Measurements from ENCODE around the gene SLC5A1.

SLC5A1 gene

DNA sequence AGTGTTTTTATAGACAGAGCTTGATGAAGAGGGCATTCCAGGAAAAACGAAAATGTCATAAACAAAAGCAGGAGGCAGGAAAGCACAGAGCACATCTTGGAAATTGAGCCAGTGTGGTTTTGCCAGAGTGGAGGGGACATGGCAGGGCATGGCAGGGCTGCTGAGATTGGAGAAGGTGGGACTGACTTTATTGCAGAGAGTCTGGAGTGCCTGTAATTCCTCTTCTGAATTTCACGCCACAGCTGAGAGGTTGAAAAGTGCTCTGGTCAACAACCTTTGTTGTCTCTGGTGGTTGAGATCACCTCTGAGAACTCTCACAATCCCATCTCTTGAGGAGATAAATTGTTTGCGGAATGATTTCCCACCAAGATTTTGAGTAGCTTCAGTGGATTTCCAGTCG is 16.4 kb downstream of the SLC5A1 start:
- DNase-seq: no peak
- TF ChIP-seq, protein P1, sequence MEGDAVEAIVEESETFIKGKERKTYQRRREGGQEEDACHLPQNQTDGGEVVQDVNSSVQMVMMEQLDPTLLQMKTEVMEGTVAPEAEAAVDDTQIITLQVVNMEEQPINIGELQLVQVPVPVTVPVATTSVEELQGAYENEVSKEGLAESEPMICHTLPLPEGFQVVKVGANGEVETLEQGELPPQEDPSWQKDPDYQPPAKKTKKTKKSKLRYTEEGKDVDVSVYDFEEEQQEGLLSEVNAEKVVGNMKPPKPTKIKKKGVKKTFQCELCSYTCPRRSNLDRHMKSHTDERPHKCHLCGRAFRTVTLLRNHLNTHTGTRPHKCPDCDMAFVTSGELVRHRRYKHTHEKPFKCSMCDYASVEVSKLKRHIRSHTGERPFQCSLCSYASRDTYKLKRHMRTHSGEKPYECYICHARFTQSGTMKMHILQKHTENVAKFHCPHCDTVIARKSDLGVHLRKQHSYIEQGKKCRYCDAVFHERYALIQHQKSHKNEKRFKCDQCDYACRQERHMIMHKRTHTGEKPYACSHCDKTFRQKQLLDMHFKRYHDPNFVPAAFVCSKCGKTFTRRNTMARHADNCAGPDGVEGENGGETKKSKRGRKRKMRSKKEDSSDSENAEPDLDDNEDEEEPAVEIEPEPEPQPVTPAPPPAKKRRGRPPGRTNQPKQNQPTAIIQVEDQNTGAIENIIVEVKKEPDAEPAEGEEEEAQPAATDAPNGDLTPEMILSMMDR (IDR thresholded peaks at IDR 0.05; ENCODE audit: low read depth, low read length, missing control alignments): no peak
- in situ Hi-C loops (cut with HindIII; ENCODE audit: low pct_ligation_motif_present, low sequenced_read_pairs): no loop called here
- no peak overlapping the region for H3K4me3 ChIP-seq (ENCODE audit: low read depth, low read length)
- H3K27me3 ChIP-seq (replicated peaks): no peaks in the 10 kb centered on the region
- no peak overlapping the region for H3K27ac ChIP-seq
- H3K36me3 ChIP-seq (replicated peaks): no peaks in the 10 kb centered on the region

DNA sequence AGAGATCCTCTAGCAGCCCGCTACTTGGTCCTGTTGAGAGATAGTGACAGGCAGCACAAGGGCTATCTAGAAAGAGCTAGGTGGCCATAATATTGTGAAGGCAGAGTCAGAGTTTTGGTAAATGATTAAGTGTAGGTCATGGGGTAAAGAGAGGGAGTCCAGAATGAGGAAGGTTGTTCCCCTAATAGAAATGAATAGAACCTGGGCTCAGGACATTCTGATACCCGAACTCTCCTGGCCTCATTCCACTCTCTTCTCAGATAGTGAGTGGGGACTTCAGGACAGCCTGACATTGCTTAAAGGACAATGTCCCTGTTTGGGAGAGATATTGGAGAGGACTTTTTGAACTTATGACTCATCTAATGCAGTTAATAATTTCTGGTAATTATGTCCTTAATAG is 20.6 kb downstream of the SLC5A1 start:
- H3K36me3 ChIP-seq (replicated peaks): no peaks in the 10 kb centered on the region
- in situ Hi-C loops (cut with HindIII; ENCODE audit: low pct_ligation_motif_present, low sequenced_read_pairs): no loop called here
- TF ChIP-seq, protein P1 (IDR thresholded peaks at IDR 0.05; ENCODE audit: low read depth, low read length, missing control alignments): no peak
- H3K27ac ChIP-seq: no peak overlapping the region
- H3K27me3 ChIP-seq (replicated peaks): peaks cover 2% of the 10 kb centered on the region
- DNase-seq: no peak
- H3K4me3 ChIP-seq (ENCODE audit: low read depth, low read length): no peak overlapping the region

DNA sequence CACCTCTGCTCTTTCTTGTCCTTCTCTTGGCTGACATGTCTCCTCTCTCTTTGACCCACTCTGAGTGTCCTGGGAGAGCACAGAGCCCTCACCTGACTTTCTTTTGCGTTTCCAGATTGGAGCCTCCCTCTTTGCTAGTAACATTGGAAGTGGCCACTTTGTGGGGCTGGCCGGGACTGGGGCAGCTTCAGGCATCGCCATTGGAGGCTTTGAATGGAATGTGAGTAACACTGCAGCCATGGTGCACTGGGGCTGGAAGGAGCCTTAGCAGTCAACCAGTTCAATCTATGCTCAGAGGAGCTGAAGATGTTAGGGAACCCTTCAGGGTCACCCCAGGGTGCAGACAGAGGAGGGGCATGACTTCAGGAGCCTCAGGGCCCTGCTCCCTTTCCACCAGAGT is 23.8 kb downstream of the SLC5A1 start:
- in situ Hi-C loops (cut with HindIII; ENCODE audit: low pct_ligation_motif_present, low sequenced_read_pairs): no loop called here
- Histone ChIP-seq H3K27ac (no peak overlapping the region), H3K27me3 (replicated peaks) (peaks cover 2% of the 10 kb centered on the region), H3K4me3 (ENCODE audit: low read depth, low read length) (no peak overlapping the region), H3K36me3 (replicated peaks) (no peaks in the 10 kb centered on the region)
- TF ChIP-seq, protein P1 (IDR thresholded peaks at IDR 0.05; ENCODE audit: low read depth, low read length, missing control alignments): no peak
- no peak for DNase-seq

DNA sequence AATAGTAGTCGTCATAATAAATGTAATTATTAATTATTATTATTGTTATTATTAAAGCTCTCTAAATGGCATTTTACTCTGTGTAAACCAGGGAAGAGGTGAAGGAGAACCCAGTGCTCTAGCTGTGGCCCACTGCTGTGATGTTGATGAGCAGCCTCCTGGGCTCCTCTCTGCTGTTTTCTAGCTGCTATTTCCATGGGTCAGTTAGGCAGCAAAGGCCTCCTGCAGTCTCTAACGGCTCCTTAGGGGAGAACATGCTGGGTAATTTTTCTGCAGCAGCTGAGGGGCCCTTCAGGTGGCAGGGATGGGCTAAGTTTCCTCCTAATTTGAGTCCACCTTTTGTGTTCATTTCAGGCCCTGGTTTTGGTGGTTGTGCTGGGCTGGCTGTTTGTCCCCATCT is 24.6 kb downstream of the SLC5A1 start:
- H3K36me3 ChIP-seq (replicated peaks): no peaks in the 10 kb centered on the region
- H3K27me3 ChIP-seq (replicated peaks): peaks cover 2% of the 10 kb centered on the region
- no peak for DNase-seq
- H3K27ac ChIP-seq: no peak overlapping the region
- in situ Hi-C loops (cut with HindIII; ENCODE audit: low pct_ligation_motif_present, low sequenced_read_pairs): no loop called here
- no peak overlapping the region for H3K4me3 ChIP-seq (ENCODE audit: low read depth, low read length)
- TF ChIP-seq, protein P1 (IDR thresholded peaks at IDR 0.05; ENCODE audit: low read depth, low read length, missing control alignments): no peak

DNA sequence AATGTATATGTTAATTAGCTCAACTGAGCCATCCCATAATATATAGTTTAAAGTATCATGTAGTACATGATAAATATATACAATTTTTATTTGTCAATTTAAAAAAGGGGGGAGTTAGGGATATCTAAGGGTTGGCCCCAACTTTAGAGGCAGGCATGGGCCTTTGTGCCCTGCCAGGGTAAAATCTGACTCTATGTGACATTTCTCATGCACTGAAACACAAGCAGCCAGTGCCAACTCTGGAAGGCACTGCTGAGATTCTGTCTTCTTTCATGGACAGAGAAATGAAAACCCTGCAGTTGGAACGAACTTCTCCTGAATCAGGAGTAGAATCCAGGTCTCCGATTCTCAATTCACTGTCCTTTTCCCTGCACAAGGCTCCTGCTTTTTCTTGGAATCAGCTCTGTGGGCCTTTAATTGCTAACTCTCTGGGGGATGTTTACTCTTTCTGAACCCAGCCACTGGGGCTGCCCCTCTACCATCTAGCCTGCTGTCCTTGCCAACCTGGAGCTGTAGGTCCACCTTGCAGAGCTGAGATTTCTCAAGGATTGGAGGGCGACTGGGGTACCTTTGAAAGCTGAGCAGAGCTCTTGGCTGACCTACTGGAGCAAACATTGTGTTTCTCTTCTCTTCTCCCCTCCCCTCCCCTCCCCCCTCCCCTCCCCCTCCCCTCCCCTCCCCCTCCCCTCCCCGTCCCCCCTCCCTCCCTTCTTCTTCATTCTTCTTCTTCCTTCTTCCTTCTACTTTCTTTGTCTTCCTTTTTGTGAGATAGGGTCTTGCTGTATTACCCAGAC is 26.7 kb downstream of the SLC5A1 start:
- H3K27me3 ChIP-seq (replicated peaks): peaks cover 2% of the 10 kb centered on the region
- no peak overlapping the region for H3K4me3 ChIP-seq (ENCODE audit: low read depth, low read length)
- in situ Hi-C loops (cut with HindIII; ENCODE audit: low pct_ligation_motif_present, low sequenced_read_pairs): no loop called here
- TF ChIP-seq, protein P1 (IDR thresholded peaks at IDR 0.05; ENCODE audit: low read depth, low read length, missing control alignments): no peak
- H3K36me3 ChIP-seq (replicated peaks): no peaks in the 10 kb centered on the region
- no peak overlapping the region for H3K27ac ChIP-seq
- no peak for DNase-seq

DNA sequence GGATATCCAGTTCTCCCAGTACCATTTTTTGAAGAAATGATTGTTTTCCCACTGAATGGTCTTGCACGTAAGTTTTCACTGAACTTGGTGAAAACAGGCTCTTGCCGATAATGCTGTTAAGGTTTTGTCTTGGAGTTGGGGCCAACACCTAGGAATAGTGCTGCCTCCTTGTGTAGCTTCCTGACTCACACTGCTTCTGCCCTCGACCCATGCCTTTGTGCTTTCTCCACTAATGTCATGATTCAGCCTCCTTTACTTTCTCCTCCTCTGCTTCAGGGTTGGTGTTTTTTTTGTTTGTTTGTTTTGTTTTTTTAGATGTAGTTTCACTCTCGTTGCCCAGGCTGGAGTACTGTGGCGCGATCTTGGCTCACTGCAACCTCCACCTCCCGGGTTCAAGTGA is 30.2 kb downstream of the SLC5A1 start:
- TF ChIP-seq, protein P1 (IDR thresholded peaks at IDR 0.05; ENCODE audit: low read depth, low read length, missing control alignments): no peak
- Histone ChIP-seq H3K27ac (no peak overlapping the region), H3K36me3 (replicated peaks) (no peaks in the 10 kb centered on the region), H3K4me3 (ENCODE audit: low read depth, low read length) (no peak overlapping the region), H3K27me3 (replicated peaks) (peaks cover 7% of the 10 kb centered on the region)
- in situ Hi-C loops (cut with HindIII; ENCODE audit: low pct_ligation_motif_present, low sequenced_read_pairs): no loop called here
- no peak for DNase-seq
